SH-SY5Y (cell line): ENCODE results near the gene RHBDL1.

Source experiments
- GATA2 ChIP-seq: IDR thresholded peaks from 2 replicates; pipeline ENCODE4 v1.6.1; 2011; ENCODE audit warnings: mild to moderate bottlenecking, low read depth, low read length
- GATA3 ChIP-seq: IDR thresholded peaks from 2 replicates; pipeline ENCODE4 v1.6.1; 2011; ENCODE audit warnings: low read depth, mild to moderate bottlenecking, low read length, moderate library complexity

- no peak for TF ChIP-seq GATA3
- TF ChIP-seq GATA2, result no peak
These were observed 49.3 kb upstream of the RHBDL1 start for GRCh38 chr16:625977-626765.
